Activated CD8-positive, alpha-beta memory T cell treated with anti-CD3 and anti-CD28 coated beads for 4 hours (primary cell): ENCODE measurements around the gene NTRK1.

Experiments
- DNase-seq, 2 donors: peaks; one replicate each; pipeline ENCODE4 v3.0.0-alpha.2; 2020; ENCODE audit warnings: low read depth in 2 of 2

The NTRK1 gene

DNA sequence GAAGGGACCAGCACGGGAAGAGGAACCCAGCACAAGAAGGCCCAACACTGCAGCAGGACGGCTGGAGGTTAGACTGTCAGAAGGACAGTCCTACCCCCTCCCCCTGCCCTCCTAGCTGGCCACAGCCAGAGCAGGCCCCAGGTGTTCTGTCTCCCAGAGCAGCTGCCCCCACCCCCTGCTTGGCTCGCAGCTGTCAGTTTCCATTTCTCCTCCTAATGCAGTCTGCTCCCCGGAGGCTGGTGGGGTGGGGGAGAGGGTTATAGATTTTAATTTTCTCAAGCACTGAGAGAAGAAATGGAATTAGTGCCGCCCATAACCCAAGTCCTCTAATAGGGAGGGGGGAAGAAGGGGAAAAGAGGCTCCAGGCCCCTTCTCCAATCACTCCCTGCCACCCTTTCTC lies 19.8 kb downstream of the NTRK1 start:
- DNase-seq: no peak

DNA sequence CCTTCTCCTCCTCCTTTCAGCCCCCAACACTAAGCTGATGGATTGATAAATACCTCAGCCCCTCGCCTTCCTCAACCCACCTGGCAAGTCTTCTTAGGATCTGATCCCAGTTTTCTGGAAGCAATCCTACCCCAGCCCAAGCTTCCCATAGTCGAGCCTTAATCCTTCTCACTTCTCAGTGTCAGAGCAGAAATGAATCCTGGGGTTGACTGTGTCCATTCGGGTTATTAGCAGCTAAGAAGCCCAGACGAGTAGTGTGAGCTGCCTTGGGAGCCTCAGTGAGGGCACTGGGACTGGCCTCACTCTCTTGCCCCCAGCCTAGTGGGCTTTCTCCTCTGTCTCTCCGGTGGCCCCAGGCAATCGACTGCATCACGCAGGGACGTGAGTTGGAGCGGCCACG lies 20.4 kb downstream of the NTRK1 start:
- DNase-seq: no peak

DNA sequence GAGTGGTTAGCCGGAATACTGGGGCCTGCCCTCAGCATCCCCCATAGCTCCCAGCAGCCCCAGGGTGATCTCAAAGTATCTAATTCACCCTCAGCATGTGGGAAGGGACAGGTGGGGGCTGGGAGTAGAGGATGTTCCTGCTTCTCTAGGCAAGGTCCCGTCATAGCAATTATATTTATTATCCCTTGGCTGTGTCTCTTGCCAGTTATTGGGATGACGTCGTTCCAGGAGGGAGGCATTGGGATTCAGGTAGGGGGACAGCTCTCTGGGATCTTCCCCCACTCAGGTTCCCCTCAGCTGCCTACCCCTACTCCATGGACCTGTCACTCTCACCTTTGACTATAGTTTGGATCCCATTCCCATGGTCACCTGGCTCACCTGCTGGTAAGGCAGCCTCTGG lies 21.0 kb downstream of the NTRK1 start:
- no peak for DNase-seq

DNA sequence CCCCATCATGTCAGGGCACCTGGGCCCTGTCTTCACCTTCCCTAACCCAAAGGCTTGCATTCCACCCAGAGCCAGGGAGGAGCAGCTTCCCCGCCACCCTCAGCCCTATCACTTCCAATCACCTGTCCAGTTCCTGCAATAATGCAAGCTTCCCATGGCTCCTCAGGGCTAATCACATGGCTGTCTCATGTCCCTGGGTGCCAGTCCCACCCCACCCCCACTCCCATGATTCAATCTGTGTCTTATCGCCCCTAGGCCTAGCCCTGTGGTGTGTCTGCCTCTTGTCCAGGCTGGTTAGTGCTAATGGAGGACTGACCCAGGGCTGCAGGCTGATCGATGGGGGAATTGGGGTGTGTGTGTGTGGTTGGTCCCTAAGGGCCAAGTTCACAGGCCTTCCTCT lies 21.9 kb downstream of the NTRK1 start:
- DNase-seq: no peak

GRCh38 chr1:156883919-156884318 lies 23.3 kb downstream of the NTRK1 start:
- DNase-seq: no peak

- DNase-seq: no peak
Observed at GRCh38 chr1:156884560-156885184, 24.0 kb downstream of the NTRK1 start.

DNA sequence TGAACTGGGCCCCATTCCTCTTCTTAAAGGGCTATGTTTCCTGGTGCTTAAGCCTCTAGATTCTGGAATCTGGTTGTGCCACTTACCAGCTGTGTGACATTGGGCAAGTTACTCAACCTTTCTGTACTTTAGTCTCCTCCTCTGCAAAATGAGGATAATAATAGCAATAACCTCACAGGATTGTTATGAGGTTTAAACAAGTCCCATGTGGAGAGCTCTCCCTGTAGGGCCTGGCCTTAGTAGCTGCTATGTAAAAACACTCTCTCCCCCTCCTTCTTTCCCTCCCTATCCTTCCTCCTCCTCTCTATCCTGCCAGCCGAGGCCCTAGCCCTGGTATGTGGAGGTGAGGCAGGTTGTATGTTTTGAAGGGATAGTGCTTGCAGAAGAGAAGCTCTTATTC lies 24.6 kb downstream of the NTRK1 start:
- no peak for DNase-seq

DNA sequence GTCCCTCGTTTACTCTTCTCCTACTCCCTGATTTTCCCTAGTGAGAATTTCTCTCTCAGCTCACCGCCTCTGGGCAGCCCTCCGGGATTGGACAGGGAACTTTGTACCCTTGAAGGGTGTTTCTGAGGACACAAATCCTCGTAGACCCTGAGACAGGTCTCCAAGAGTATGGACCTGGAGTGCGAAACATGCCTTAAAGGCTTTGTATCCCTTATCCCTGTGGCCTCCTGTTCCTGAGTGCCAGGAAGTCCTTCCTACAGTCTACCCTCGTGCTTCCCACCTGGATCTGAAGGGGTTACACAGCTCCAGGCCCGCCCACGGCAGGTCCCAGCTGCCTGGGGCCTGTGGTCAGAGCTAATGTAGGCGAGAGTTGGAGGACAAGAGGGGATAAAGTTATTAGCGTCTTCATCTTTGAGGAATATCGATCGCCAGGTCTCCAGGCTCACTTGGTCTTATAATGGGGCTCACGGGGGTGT lies 25.3 kb downstream of the NTRK1 start:
- no peak for DNase-seq

DNA sequence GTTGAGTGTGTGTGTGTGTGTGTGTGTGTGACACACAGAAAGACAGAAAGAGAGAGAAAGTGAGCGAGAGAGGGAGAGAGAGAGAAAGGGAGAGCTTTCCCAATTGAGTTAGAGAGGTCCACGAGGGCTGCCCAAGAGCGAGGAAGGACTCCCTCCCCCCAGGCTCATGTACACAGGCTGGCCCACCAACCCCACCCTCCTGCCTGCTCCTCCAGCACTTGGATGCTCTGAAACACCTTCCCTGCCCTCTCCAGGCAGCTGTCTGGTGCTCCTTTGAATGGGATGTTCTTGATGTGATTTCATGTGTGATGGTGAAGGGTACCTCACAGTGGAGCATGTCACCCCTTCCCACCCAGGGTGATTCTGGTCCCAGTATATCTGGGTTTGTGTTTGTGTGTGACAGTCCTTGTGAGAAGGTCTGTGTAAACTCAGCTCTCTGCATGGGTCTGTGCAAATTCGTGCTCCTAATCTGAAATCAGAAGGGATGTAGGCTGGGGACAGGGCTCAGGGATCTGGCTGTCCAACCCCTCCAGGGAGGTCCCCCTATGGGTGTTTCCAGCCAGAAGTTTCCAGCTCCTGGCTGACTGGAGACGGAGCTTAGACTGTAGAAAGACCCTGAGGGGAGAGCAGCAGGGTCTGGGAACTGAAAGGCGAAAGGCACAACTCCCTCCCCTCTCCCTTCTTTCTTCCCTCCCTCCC lies 26.1 kb downstream of the NTRK1 start:
- no peak for DNase-seq

DNA sequence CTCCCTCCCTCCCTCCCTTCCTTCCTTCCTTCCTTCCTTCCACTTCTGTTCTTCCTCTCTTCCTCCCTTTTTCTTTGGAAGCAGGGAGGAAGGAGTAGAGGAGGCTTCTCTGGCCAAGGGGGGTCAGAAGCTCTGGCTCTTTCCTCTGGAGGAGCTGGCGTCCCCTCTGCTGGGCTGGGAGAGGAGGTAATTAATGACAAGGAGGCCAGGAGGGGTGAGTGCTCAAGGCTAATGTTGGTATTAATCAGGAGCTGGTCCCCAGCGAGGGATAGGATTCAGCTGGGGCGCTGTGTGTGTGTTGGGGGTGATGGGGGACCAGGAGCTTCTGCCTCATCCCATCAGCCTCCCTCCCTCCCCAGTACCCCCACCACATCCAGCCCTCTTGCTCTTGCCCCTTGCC lies 26.7 kb downstream of the NTRK1 start:
- no peak for DNase-seq

- no peak for DNase-seq
Observed at GRCh38 chr1:156887734-156888133, 27.1 kb downstream of the NTRK1 start.

DNA sequence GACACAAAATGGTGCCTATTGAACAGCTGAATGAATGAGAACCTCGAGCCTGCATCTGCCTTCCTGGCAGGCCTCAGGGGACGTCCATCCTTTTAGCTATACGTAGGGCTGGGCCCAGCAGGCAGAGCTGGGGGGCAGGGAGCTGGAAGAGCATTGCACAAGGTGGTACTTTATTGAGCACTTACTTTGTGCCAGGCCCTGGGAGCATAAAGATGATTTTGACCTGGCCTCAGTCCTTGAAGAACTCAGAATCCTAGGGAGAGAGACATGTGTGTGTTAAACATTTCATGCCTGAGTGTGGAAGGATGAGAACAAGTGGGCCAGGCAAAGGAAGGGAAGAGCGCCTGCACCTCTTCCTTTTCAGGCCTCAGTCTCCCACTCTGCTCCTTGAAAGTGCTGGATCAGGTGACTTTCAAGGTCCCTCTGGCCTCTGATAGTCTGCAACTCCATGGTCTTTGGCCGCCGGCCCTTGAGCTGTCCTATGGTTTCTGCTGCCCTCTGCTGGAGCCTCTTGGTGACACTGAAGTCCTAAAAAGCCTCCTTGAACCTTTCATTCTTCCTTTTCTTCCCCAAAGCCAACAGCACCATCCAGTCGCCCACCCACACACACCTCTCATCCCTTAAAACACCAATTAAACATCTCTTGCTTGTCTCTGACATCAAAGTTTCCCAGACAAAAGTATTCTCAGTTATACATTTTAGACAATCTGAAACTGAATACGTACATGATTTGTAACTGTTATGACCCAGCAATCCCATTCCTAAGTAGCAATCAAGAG lies 29.3 kb downstream of the NTRK1 start:
- DNase-seq: peak; percentile 22 to 28

GRCh38 chr1:156892190-156893047 lies 31.8 kb downstream of the NTRK1 start:
- DNase-seq: peak; percentile 71 to 78

DNA sequence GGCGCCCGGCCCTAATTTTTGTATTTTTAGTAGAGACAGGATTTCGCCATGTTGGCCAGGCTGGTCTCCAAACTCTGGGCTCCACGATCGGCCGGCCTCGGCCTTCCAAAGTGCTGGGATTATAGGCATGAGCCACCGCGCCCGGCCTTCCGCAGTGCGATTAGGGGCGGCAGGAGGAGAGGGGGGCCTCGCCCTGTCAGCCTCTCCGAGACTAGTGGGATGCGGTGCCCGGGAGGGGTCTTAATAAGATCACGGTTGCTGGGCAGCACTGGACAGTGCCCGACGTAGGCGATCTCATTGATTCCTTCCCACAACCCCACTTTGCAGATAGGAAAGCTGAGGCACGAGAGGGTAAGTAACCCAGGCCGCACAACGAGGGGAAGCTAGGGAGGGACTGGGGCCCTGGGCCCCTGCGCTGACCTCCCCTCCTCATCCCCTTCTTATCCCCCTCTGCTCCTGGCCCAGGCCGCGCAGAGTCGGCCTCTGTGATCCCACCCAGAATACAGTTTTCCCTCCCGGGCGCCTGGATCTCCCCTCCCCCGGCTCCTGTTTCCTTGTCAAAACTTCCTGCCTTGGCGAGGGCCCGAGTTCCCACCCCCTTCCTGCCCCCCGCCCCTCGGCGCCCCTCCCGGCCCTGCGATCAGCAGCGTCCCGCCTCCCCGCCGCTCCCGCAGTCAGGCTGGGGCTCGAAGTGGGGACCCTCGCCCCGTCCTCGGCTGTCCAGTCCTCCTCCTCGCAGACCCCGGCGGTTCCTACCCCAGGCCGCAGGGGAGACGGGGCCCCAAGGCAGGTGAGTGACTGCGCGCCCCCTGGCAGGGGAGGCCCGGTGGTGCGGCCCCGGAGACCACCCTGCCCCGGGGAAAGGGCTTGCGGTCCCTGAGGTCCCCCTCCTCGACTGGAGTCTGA lies 32.6 kb downstream of the NTRK1 start, which contains the start of gene PEAR1:
TSS of gene PEAR1 (plus strand) at position 671 of the 906 bp plus-strand sequence. CDS start 10,209 bp downstream, outside the sequence.
- DNase-seq: no peak

DNA sequence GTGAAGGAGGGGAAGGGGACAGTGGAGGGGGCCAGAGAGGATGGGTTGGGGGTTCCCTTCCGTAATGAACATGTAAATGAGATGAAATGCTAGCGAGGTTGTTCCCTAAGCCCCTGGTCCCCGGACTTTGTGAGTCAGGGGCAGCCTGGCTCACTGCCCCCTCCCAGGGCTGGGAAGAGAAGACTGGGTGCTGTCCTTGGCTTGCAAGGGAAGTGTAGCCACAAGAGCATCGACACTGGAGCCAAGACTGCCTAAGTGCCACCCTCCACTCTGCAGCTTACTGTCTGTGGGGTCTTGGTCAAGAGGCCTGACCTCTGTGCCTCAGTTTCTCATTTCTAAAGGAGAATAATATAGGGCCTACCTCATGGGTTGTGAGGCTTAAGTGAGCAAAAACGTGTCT lies 33.3 kb downstream of the NTRK1 start:
- no peak for DNase-seq

- no peak for DNase-seq
Observed at GRCh38 chr1:156894711-156895454, 34.2 kb downstream of the NTRK1 start.

DNA sequence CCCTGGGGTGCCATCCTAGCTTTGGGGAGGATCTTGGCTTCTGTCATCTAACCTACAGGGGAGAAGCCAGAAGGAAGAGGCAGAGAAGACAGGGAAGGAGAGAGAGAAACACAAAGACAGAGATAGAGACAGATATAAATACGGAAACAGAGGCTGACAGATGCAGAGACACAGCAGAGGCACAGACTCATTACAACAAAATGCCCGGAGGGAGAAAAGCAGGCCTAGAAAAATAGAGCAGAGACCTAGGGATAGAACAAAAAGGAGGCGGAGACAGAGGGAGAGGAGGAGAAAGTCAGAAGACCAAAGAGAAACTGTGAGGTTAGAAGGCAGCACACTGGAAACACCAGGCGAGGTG lies 34.8 kb downstream of the NTRK1 start:
- no peak for DNase-seq

- no peak for DNase-seq
Observed at GRCh38 chr1:156895927-156896326, 35.3 kb downstream of the NTRK1 start.

GRCh38 chr1:156896490-156897033 lies 35.9 kb downstream of the NTRK1 start:
- DNase-seq: no peak
